ENCODE results near the gene EPG5. TPM values are rescaled to one million over a fixed set of nuclear protein-coding genes. Genes with fewer than 3 reads are reported as not detected.

Gene EPG5
- polyA plus RNA-seq, 1 donor from 2014 or later = 18.0 TPM

DNA sequence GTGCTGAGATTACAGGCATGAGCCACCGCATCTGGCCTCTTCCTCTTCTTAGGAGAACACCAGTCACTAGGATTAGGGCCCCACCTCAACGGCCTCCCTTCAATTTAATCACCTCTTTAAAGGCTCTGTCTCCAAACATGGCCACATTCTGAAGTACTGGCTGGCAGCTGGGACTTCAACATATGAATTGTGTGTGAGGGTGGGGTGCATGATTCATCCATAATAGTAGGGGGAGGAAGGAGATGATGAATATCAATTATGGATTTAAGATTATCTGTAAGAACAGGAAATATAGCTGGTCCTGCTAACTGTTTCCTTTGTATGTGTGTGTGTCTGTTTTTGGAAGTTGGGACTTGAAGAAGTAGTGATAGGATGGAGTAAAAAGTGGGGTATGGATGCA, 14.7 kb upstream of the EPG5 start:
- Histone ChIP-seq H3K79me2 (replicated peaks; ENCODE audit: insufficient read depth, low read length) (no peaks in the 10 kb centered on the region), H4K20me1 (ENCODE audit: insufficient read depth) (no peaks in the 10 kb centered on the region), H3K27ac (ENCODE audit: low read length) (no peak overlapping the region), H2AFZ (ENCODE audit: low read depth, low read length) (no peak overlapping the region), H3K27me3 (ENCODE audit: insufficient read depth, low read depth, low read length) (no peaks in the 10 kb centered on the region), H3K36me3 (ENCODE audit: insufficient read depth, low read length) (no peaks in the 10 kb centered on the region), H3K4me2 (ENCODE audit: low read length) (no peak overlapping the region), H3K9me3 (ENCODE audit: low read length) (no peaks in the 10 kb centered on the region), H3K9me2 (ENCODE audit: insufficient read depth, low read length) (no peaks in the 10 kb centered on the region), H3F3A (ENCODE audit: insufficient read depth, low read length, poor library complexity, severe bottlenecking) (no peaks in the 10 kb centered on the region), H3K9ac (ENCODE audit: low read length) (no peak overlapping the region), H3K4me3 (ENCODE audit: low read length) (no peak overlapping the region)
- TF ChIP-seq REST (IDR thresholded peaks at IDR 0.05; ENCODE audit: borderline replicate concordance) (no peak), SMC3 (conservative IDR thresholded peaks at IDR 0.05; ENCODE audit: poor library complexity) (no peak), MXI1 (conservative IDR thresholded peaks at IDR 0.05; ENCODE audit: poor library complexity, severe bottlenecking) (no peak), EZH2 (IDR thresholded peaks at IDR 0.05; ENCODE audit: borderline replicate concordance, insufficient read depth, low read length, poor library complexity, severe bottlenecking) (no peak), RAD21 (conservative IDR thresholded peaks at IDR 0.05) (no peak), POLR2AphosphoS5 (IDR thresholded peaks at IDR 0.05) (no peak), TAF1 (IDR thresholded peaks at IDR 0.05; ENCODE audit: low read depth) (no peak), EP300 (conservative IDR thresholded peaks at IDR 0.05; ENCODE audit: poor library complexity, severe bottlenecking) (no peak), CTCF (IDR thresholded peaks at IDR 0.05; ENCODE audit: poor library complexity, severe bottlenecking) (no peak)

- H3K4me2 ChIP-seq (ENCODE audit: low read length) = no peak overlapping the region
- H4K20me1 ChIP-seq (ENCODE audit: insufficient read depth) = no peaks in the 10 kb centered on the region
- TF ChIP-seq MXI1 (conservative IDR thresholded peaks at IDR 0.05; ENCODE audit: poor library complexity, severe bottlenecking) (no peak), REST (IDR thresholded peaks at IDR 0.05; ENCODE audit: borderline replicate concordance) (no peak), EZH2 (IDR thresholded peaks at IDR 0.05; ENCODE audit: borderline replicate concordance, insufficient read depth, low read length, poor library complexity, severe bottlenecking) (no peak), SMC3 (conservative IDR thresholded peaks at IDR 0.05; ENCODE audit: poor library complexity) (no peak), CTCF (IDR thresholded peaks at IDR 0.05; ENCODE audit: poor library complexity, severe bottlenecking) (no peak), POLR2AphosphoS5 (IDR thresholded peaks at IDR 0.05) (no peak), RAD21 (conservative IDR thresholded peaks at IDR 0.05) (no peak), EP300 (conservative IDR thresholded peaks at IDR 0.05; ENCODE audit: poor library complexity, severe bottlenecking) (no peak), TAF1 (IDR thresholded peaks at IDR 0.05; ENCODE audit: low read depth) (no peak)
- no peaks in the 10 kb centered on the region for H3K79me2 ChIP-seq (replicated peaks; ENCODE audit: insufficient read depth, low read length)
- no peak overlapping the region for H3K9ac ChIP-seq (ENCODE audit: low read length)
- no peaks in the 10 kb centered on the region for H3F3A ChIP-seq (ENCODE audit: insufficient read depth, low read length, poor library complexity, severe bottlenecking)
- no peak overlapping the region for H3K27ac ChIP-seq (ENCODE audit: low read length)
- H3K27me3 ChIP-seq (ENCODE audit: insufficient read depth, low read depth, low read length) = no peaks in the 10 kb centered on the region
- no peaks in the 10 kb centered on the region for H3K9me3 ChIP-seq (ENCODE audit: low read length)
- no peak overlapping the region for H2AFZ ChIP-seq (ENCODE audit: low read depth, low read length)
- H3K4me3 ChIP-seq (ENCODE audit: low read length) = no peak overlapping the region
- H3K9me2 ChIP-seq (ENCODE audit: insufficient read depth, low read length) = no peaks in the 10 kb centered on the region
- H3K36me3 ChIP-seq (ENCODE audit: insufficient read depth, low read length) = no peaks in the 10 kb centered on the region
Observed at GRCh38 chr18:45980229-45980628, 13.1 kb upstream of the EPG5 start.
